ENCODE data around the gene DRAM2. TPM values are rescaled to one million over a fixed set of nuclear protein-coding genes. Genes with fewer than 3 reads are reported as not detected.
"Not testable (repeated sequence)": the region's sequence is repeated elsewhere in the genome, so short reads cannot be mapped to it uniquely, and the experiment has no call there.

Gene DRAM2
- total and polyA plus RNA-seq, 2 experiments from 2014 or later: 64.1 to 82.5 TPM

DNA sequence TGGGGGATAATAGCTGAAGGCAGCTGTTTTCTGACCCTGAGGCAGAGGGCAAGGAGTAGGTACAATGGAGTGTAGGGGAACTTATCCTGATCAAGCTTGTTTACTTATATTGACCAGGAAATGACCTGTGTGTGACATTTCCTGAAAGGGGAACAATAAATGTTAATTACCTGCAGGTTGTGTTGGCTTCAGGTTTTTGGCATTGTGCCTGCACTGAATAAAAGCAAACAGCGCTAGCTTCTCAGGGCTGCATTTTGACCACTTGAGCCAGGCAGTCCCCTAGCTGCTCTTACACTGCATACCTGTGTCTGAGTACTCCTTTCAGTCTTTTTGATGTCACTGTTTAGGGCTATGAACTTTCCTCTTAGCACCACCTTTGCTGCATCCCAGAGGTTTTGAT lies 40.6 kb downstream of the DRAM2 start:
- Histone ChIP-seq H3K4me2 (ENCODE audit: unreplicated experiment) (no peak overlapping the region), H3K79me2 (ENCODE audit: insufficient read depth) (no peaks in the 10 kb centered on the region), H3K4me1 (ENCODE audit: insufficient read depth) (no peaks in the 10 kb centered on the region), H3K27ac (no peak overlapping the region), H3K9me3 (ENCODE audit: low read depth) (no peaks in the 10 kb centered on the region), H3K4me3 (no peak overlapping the region), H4K20me1 (ENCODE audit: insufficient read depth) (no peaks in the 10 kb centered on the region), H3F3A (ENCODE audit: insufficient read depth) (no peaks in the 10 kb centered on the region), H3K27me3 (replicated peaks; ENCODE audit: insufficient read depth) (no peaks in the 10 kb centered on the region), H2AFZ (no peak overlapping the region), H3K36me3 (ENCODE audit: low read depth) (no peaks in the 10 kb centered on the region), H3K9me2 (ENCODE audit: insufficient read depth) (no peaks in the 10 kb centered on the region), H3K9ac (no peak overlapping the region)
- DNase-seq: no peak
- WGBS, 2 experiments (ENCODE audit: low coverage in 1 of 2, low lambda C conversion rate in 2 of 2, missing lambda C conversion rate in 2 of 2): 77 to 94% methylated on average over 1 of the region's 1 CpG
- no peak for TF ChIP-seq EZH2phosphoT487 (IDR thresholded peaks at IDR 0.05; ENCODE audit: insufficient read depth, low read depth)
- in situ Hi-C loops (cut with MboI): no loop called here

DNA sequence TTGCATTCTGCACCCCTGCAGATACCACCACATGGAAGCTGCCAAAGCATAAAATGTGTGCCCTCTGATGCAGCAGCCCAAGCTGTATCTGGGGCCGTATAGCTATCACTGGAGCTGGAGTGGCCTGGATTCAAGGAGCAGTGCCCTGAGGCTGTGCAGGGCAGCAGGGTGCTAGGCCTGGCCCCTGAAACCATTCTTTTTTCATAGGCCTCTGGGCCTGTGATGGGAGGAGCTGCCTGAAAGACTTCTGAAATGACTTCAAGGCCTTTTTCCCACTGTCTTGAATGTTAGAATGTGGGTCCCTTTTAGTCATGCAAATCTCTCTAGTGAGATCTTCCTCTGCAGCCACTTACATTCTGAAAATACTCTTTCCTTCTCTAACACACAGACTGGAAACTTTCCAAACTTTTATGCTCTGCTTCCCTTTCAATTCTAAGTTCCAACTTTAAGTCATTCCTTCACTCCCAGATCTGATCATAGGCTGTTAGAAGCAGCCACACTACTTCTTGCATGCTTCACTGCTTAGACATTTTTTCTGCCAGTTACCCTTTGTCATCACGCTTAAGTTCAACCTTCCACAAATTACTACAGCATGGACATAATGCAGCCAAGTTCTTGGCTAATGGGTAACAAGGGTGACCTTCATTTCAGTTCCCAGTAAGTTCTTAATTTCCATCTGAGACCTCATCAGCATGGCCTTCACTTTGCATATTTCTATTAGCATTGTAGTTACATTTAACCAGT lies 42.4 kb downstream of the DRAM2 start:
- no peak overlapping the region for H3K4me2 ChIP-seq (ENCODE audit: unreplicated experiment)
- WGBS, 2 experiments (ENCODE audit: low coverage in 1 of 2, low lambda C conversion rate in 2 of 2, missing lambda C conversion rate in 2 of 2): 50 to 62% methylated on average over 2 of the region's 2 CpGs
- H3K9me2 ChIP-seq (ENCODE audit: insufficient read depth): no peaks in the 10 kb centered on the region
- H4K20me1 ChIP-seq (ENCODE audit: insufficient read depth): no peaks in the 10 kb centered on the region
- no peak for DNase-seq
- no peaks in the 10 kb centered on the region for H3K9me3 ChIP-seq (ENCODE audit: low read depth)
- H3K4me1 ChIP-seq (ENCODE audit: insufficient read depth): no peaks in the 10 kb centered on the region
- H3K9ac ChIP-seq: no peak overlapping the region
- no peaks in the 10 kb centered on the region for H3K36me3 ChIP-seq (ENCODE audit: low read depth)
- H3K27me3 ChIP-seq (replicated peaks; ENCODE audit: insufficient read depth): no peaks in the 10 kb centered on the region
- H2AFZ ChIP-seq: no peak overlapping the region
- no peaks in the 10 kb centered on the region for H3K79me2 ChIP-seq (ENCODE audit: insufficient read depth)
- TF ChIP-seq EZH2 (IDR thresholded peaks at IDR 0.05; ENCODE audit: insufficient read depth, poor library complexity, severe bottlenecking) (no peak), EZH2phosphoT487 (IDR thresholded peaks at IDR 0.05; ENCODE audit: insufficient read depth, low read depth) (no peak)
- H3F3A ChIP-seq (ENCODE audit: insufficient read depth): no peaks in the 10 kb centered on the region
- no peak overlapping the region for H3K4me3 ChIP-seq
- H3K27ac ChIP-seq: no peak overlapping the region
- in situ Hi-C loops (cut with MboI): no loop called here

DNA sequence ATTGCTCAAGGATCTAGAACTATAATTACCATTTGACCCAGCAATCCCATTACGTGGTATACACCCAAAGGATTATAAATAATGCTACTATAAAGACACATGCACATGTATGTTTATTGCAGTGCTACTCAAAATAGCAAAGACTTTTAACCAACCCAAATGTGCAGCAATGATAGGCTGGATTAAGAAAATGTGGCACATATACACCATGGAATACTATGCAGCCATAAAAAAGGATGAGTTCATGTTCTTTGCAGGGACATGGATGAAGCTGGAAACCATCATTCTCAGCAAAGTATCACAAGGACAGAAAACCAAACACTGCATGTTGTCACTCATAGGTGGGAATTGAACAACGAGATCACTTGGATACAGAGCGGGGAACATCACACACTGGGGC lies 44.5 kb downstream of the DRAM2 start:
- H4K20me1 ChIP-seq (ENCODE audit: insufficient read depth); H3K9me2 ChIP-seq (ENCODE audit: insufficient read depth); in situ Hi-C loops (cut with MboI); H3K27ac ChIP-seq; H2AFZ ChIP-seq; H3K27me3 ChIP-seq (replicated peaks; ENCODE audit: insufficient read depth); H3K79me2 ChIP-seq (ENCODE audit: insufficient read depth); H3K9me3 ChIP-seq (ENCODE audit: low read depth); H3K9ac ChIP-seq; H3K4me3 ChIP-seq; H3K36me3 ChIP-seq (ENCODE audit: low read depth); H3F3A ChIP-seq (ENCODE audit: insufficient read depth); DNase-seq; H3K4me2 ChIP-seq (ENCODE audit: unreplicated experiment); H3K4me1 ChIP-seq (ENCODE audit: insufficient read depth): not testable (repeated sequence)
- WGBS, 2 experiments (ENCODE audit: low coverage in 1 of 2, low lambda C conversion rate in 2 of 2, missing lambda C conversion rate in 2 of 2): 52 to 56% methylated on average over 3 of the region's 3 CpGs

DNA sequence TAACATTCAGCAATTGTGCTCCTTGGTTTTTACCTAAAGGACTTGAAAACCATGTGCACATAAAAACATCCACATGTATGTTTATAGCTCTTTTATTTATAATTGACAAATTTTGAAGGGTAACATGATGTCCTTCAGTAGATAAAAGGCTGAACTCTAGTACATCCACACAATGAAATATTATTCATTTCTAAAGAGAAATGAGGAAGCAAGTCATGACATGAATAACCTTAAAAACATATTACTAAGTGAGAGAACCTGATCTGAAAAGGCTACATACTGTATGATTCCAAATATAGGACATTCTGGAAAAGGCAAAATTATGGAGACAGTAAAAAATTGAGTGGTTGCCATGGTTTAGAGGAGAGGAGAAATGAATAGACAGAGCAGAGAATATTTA lies 50.3 kb downstream of the DRAM2 start:
- in situ Hi-C loops (cut with MboI): no loop called here
- no peaks in the 10 kb centered on the region for H4K20me1 ChIP-seq (ENCODE audit: insufficient read depth)
- H3K4me3 ChIP-seq: no peak overlapping the region

DNA sequence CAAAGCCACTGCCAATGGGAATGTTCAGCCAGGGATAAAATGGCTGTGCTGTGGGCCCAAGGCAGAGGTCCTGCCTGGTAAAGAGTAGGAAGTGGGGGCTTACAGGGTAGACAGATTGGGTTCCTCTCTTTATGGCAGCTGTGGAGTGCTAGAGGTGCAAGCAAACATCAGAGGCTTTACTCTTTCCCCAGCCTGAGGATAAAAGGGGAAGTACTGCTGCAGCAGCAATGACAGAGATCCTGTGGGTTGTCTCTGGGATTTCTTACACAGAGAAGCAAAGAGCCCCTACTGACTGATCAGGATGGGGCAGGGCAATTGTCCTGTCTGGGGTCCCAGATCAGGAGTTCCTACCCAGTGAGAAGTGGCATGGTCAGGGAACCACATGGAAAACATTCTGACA lies 54.2 kb downstream of the DRAM2 start:
- no peaks in the 10 kb centered on the region for H3K36me3 ChIP-seq (ENCODE audit: low read depth)
- DNase-seq: no peak
- no peak overlapping the region for H3K27ac ChIP-seq
- H3K9me3 ChIP-seq (ENCODE audit: low read depth): no peaks in the 10 kb centered on the region
- no peak overlapping the region for H3K4me3 ChIP-seq
- no peak overlapping the region for H3K9ac ChIP-seq
- H3K4me1 ChIP-seq (ENCODE audit: insufficient read depth): peaks cover 33% of the 10 kb centered on the region
- no peak overlapping the region for H3K4me2 ChIP-seq (ENCODE audit: unreplicated experiment)
- H3K27me3 ChIP-seq (replicated peaks; ENCODE audit: insufficient read depth): no peaks in the 10 kb centered on the region
- no peaks in the 10 kb centered on the region for H3K79me2 ChIP-seq (ENCODE audit: insufficient read depth)
- TF ChIP-seq EZH2phosphoT487 (IDR thresholded peaks at IDR 0.05; ENCODE audit: insufficient read depth, low read depth) (no peak), EZH2 (IDR thresholded peaks at IDR 0.05; ENCODE audit: insufficient read depth, poor library complexity, severe bottlenecking) (no peak)
- peaks cover 6% of the 10 kb centered on the region; the same call in 1 of the 2 replicates for H3K9me2 ChIP-seq (ENCODE audit: insufficient read depth)
- no peaks in the 10 kb centered on the region for H4K20me1 ChIP-seq (ENCODE audit: insufficient read depth)
- H2AFZ ChIP-seq: no peak overlapping the region
- in situ Hi-C loops (cut with MboI): no loop called here
- H3F3A ChIP-seq (ENCODE audit: insufficient read depth): peaks cover 18% of the 10 kb centered on the region

More for the DNA sequence above, 50.3 kb downstream of the DRAM2 start:
- H3K79me2 ChIP-seq (ENCODE audit: insufficient read depth): no peaks in the 10 kb centered on the region
- no peak overlapping the region for H3K27ac ChIP-seq
- no peaks in the 10 kb centered on the region for H3K36me3 ChIP-seq (ENCODE audit: low read depth)
- no peaks in the 10 kb centered on the region for H3K9me2 ChIP-seq (ENCODE audit: insufficient read depth)
- no peaks in the 10 kb centered on the region for H3F3A ChIP-seq (ENCODE audit: insufficient read depth)
- DNase-seq: no peak
- H3K4me1 ChIP-seq (ENCODE audit: insufficient read depth): peaks cover 2% of the 10 kb centered on the region; the same call in 1 of the 2 replicates
- H3K4me2 ChIP-seq (ENCODE audit: unreplicated experiment): no peak overlapping the region
- no peaks in the 10 kb centered on the region for H3K27me3 ChIP-seq (replicated peaks; ENCODE audit: insufficient read depth)
- no peaks in the 10 kb centered on the region for H3K9me3 ChIP-seq (ENCODE audit: low read depth)
- no peak overlapping the region for H2AFZ ChIP-seq
- H3K9ac ChIP-seq: no peak overlapping the region
- TF ChIP-seq EZH2 (IDR thresholded peaks at IDR 0.05; ENCODE audit: insufficient read depth, poor library complexity, severe bottlenecking): no peak
